Activated T-cell treated with anti-CD3 and anti-CD28 coated beads for 24 hours (primary cell): ENCODE measurements around the gene NCR3LG1.
"Not testable (repeated sequence)": the region's sequence is repeated elsewhere in the genome, so short reads cannot be mapped to it uniquely, and the experiment has no call there.

Experiments
- DNase-seq: peaks from one replicate; pipeline ENCODE4 v3.0.0-alpha.2; 2020; ENCODE audit warnings: low read depth

Gene NCR3LG1

DNA sequence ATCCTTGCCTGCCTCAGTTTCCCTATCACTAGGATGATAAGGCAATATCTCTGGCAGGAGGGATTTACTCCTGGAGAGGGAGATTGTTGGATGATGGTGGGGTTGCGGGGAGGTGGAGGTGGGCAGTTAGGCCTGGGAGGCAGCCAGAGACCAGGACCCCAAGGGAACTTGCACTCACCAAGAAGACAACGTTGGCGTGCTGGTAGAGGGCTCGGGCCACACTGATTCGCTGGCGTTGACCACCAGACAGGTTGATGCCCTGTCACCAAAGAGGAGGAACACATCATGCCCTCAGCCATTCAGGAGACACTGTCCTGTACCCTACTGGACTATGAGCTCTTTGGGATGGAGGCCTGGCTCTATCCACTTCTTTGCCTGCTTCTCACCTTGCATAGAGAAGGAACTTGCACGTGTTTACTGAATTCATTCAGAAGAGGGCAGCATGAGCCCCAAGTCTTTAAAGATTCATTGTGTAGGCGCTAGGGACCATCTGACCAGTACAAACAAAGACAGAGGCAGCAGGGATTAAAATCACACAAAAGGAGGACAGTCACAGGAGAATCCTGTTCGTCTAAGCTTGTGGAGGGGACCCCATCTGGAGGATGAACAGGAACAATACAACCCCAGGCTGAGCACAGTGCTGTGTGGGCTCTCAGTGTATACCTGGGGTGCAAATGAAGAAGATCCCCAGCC, 61.0 kb downstream of the NCR3LG1 start:
- DNase-seq: no peak

DNA sequence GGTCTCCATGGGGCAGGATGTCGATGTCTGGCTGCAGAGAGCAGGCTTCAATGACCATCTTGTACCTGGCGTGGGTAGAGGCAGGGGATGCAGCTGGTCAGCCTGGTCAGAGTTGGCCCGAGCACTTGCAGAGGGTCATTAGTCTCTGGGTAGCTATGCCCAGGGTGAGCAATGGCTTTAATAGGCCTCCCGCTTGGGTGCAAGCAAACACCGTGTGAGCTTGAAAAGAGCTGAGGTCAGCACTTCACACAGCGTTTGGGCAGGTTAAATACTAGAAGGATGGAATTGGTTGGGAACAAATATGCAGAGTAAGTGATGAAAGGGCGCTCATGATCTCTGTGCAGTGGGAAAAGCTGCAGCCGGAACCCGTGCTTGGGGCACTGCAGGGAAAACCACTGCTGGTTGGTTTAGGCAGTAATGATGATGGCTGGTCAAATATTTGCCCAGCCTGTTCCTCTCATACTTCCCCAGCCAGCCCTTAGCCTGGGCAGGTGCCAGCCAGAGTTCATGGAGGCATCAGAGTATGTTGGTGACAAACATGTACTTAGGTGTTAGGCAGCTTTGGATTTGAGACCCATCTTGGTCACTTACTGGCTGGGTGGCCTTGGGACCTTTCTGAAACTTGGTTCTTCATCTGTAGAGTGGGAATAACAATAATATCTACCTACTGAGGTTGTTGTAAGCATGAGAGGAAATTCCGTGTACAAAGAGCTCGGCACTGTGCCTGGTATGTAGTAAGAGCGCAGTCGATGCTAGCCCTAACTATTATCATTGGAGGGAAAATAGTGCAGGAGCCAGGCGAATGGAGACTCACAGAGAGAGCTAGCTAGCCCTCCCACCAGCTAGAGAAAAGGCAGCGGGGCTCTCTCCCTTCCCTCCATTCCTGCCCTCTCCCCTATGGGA, 62.1 kb downstream of the NCR3LG1 start:
- DNase-seq: no peak

DNA sequence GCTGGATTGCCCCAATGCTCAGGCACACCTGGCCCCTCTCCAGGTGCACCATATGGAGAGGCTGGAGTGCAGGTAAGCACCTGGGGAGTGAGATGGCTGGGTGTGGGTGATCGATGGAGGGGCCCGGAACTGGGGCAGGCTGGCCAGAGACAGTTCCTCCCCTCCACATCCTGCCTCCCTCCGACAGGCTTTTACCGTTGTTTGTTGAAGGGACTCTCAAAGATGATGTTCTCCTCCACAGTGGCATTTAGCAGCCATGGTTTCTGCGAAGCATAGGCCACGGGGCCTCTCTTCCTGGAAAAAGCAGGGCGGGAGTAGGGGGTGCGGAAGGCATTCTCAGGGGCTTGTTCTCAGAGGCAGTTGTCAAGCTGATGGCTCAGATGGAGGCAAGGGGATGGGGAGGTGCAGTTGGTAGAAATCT, 62.7 kb downstream of the NCR3LG1 start:
- DNase-seq: no peak

DNA sequence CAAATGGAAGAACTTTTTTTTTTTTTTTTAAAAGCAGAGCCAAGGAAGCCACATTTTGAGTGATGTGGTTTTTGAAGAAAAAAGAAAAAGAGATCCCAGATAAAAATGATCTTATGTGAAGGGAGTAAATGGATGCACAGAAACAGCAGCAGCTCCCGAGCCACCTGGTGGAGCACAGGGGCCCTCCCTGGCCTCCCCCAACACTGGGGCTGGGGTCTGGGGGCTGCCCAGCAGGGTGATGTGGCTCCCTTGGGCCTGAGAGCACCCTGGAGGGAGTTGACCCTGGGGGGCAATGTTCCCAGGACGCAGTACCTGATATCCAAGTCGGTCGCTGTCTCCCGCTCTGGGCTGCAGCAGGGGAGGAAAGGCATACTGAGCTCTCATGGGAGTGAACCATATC, 63.4 kb downstream of the NCR3LG1 start:
- no peak for DNase-seq

DNA sequence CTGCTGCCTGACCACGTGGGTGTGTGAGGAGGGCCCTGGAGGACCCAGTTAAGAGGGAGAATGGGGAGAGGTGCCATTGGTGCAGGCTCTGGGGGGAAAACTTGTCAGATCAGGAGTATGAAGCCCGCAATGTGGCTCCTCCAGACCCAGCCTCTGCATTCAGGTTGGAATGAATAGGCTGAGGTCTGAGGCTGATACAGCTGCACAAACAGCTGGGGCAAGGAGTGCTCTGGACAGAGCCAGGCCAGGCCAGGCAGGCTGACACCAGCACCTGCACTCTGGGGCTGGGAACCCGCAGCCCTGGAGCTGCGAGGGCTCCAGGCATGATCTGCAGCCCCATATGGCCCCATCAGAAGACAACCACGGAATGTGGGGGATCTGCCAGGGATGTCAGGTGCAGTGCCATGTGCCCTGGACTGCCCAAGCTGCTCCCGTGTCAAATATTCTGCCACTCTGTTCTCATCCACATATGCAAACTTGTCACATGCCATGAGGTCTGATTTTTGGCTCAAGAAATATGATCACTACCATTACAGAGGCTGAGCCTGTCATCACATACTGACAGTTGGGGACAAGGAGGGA, 64.0 kb downstream of the NCR3LG1 start:
- DNase-seq: no peak

DNA sequence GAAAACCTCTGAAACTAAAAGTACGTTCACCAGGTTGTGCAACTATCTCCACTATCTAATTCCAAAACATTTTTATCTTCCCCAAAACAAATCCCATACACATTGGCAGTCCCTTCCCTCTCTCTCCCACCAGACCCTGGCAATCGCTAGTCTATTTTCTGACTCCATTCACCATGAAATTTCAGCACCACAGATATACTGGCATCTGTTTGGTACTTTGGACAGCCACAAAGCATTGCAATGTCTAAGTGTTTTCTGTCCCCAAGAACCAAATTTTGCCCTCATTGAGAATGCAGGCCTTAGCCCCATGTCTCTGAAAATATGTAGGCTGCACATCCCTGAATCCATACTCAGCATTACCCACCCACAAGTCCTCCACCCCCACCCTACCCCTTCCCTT, 64.9 kb downstream of the NCR3LG1 start:
- no peak for DNase-seq

DNA sequence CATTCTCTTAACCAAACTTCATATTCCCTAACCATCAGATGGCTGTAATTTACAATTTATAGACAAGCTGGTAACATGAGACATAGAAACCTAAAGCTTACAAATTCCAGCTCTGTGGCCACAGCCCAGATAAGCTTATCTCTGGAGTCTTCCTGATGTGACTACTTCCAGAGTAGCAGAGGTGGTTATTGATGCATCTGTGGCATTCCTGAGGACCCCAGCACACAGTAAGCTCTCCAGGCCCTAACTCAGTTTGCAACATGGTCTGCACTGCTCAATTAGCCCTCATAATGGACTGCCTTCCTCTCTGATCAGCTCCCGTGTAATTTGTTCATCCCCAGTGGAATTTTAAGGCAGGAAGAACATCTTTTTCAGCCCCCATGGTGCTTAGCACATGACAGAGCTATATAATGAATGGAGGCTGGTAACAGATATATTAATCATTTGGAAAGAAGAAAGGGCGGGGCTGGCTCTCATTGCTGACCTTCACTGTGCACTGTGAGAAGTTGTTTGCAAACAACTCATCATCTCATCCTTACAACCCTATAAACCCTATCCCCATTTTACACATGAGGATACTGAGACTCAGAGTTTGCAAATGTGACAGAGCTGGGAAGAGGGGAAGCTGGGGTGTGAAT, 67.0 kb downstream of the NCR3LG1 start:
- no peak for DNase-seq

DNA sequence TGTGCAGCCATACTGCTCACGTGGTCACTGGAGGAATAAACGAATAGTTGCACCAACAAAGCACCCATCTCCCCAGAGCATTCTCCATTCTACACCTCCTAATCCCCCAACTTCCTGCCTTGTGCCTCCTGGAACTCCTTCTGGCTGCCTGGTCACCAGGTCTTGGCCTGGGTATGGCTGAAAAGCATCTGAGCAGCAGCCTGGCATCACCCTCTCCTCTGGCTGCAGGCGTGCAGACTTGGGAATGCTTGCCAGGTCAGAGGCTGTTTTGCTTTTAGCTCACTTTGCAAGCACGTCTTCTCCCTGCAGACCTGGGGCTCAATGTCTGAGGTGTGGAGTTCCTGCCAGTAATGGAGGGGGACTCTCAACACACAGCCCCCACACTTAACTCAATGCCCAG, 70.2 kb downstream of the NCR3LG1 start:
- no peak for DNase-seq

DNA sequence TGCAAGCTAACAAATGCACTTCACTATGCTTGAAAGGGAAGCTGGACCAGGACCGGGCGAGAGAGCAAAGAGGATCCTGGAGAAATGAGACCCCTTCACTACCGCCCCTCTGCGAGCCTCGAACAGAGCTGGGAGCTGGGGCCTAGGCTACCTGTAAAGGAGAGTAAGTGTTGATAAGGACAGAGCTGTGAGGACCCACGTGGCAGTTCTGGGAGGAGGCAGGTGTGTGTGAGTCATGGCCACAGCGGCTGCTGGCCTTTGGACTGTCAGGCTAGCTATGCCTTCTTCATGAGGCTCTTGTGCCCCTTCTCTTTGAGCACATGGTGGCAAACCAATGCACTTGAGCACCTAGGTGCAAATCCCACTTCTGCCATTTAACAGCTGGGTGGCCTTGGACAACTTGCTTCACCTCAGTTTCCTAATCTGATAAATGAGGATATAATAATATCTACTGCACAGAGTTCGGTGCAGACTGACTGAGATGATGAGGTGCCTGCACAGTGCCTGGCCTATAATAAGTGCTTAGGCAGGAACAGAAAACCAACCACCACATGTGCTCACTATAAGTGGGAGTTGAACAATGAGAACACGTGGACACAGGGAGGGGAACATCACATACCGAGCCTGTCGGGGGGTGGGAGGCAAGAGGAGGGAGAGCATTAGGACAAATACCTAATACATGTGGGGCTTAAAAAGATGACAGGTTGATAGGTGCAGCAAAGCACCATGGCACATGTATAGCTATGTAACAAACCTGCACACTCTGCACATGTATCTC, 72.1 kb downstream of the NCR3LG1 start:
- DNase-seq: no peak

DNA sequence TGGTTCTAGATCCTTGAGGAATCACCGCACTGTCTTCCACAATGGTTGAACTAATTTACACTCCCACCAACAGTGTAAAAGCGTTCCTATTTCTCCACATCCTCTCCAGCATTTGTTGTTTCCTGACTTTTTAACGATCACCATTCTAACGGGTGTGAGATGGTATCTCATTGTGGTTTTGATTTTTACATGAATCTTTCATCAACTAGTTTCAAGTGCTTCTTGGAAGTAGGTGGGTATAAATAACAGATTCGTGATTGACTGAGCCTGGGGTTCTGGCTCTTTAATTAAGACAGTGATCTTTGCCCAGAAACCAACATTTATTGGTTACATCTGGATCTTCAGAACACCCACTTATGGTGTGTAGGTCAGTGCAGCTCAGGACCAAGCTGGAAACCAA, 74.6 kb downstream of the NCR3LG1 start:
- not testable (repeated sequence) for DNase-seq
